ENCODE measurements around the gene NUP210.
A peak's percentile ranks its signal among the peaks of the same experiment; 100 is the strongest.

Gene NUP210

DNA sequence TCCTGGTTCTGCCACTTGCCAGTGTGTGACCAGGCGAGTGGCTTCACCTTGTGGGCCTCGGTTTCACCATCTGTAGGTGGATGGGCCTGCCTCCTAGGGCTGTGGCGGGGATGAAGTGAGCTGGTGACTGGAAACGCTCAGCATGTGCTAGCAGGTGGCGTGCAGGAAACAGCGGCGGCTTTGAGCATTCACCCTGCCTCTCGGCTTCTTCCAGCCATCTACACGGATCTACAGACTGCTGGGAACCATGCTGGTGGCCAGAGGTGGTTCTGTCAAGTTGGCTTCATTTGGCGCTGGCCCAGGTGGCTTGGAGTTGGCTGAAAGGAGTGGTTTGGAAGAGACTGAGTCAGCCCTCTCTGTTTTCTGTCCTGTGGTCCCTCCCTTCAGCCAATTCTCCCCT is 106.3 kb downstream of the NUP210 start:
- DNase-seq (ENCODE audit: low read depth) = no peak
- TF ChIP-seq, protein P1, sequence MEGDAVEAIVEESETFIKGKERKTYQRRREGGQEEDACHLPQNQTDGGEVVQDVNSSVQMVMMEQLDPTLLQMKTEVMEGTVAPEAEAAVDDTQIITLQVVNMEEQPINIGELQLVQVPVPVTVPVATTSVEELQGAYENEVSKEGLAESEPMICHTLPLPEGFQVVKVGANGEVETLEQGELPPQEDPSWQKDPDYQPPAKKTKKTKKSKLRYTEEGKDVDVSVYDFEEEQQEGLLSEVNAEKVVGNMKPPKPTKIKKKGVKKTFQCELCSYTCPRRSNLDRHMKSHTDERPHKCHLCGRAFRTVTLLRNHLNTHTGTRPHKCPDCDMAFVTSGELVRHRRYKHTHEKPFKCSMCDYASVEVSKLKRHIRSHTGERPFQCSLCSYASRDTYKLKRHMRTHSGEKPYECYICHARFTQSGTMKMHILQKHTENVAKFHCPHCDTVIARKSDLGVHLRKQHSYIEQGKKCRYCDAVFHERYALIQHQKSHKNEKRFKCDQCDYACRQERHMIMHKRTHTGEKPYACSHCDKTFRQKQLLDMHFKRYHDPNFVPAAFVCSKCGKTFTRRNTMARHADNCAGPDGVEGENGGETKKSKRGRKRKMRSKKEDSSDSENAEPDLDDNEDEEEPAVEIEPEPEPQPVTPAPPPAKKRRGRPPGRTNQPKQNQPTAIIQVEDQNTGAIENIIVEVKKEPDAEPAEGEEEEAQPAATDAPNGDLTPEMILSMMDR (conservative IDR thresholded peaks at IDR 0.05; ENCODE audit: low read length) = no peak
- no peak overlapping the region for H3K4me3 ChIP-seq (ENCODE audit: low read length)

DNA sequence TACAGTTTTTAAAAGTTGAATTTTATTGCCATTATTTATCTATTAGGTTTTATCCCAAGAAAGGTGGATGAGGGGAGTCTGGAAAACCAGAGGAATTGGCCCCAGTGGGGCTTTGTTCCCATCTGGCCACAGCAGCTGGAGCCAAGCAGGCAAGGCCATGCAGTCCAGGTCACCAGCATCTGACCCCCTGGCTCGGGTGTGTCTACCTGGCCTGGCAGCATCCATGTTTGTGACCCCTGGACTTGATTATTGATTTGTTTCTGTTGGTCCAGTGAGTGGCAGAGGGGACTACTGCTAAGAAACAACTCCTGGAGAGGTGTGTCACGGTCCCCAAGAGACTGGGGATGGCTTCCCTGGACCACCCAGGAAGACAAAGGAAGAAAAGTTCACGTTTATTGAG is 111.1 kb downstream of the NUP210 start:
- TF ChIP-seq, protein P1 (conservative IDR thresholded peaks at IDR 0.05; ENCODE audit: low read length) = no peak
- H3K4me3 ChIP-seq (ENCODE audit: low read length) = no peak overlapping the region
- DNase-seq (ENCODE audit: low read depth) = no peak

DNA sequence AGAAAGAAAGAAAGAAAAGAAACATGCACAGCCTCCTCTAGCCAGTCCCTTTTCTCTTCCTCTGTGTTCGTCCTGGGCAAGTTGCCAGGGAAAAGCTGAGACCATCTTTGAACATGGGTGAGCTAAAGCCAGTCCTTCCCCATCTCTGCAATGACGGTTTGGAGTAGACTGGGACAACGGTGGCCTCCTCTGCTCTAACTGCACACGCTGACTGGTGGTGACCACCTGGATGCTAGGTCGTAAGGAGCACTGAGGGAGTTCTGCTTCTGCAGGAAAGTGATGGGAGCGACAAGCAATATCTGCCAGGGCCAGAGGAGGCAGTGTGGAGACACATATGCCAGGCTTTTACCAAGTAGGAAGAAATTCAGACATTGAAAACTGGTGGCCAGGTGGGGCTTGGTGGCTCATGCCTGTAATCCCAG is 111.7 kb downstream of the NUP210 start:
- peak; percentile 17 for DNase-seq (ENCODE audit: low read depth)
- no peak overlapping the region for H3K4me3 ChIP-seq (ENCODE audit: low read length)
- TF ChIP-seq, protein P1 (conservative IDR thresholded peaks at IDR 0.05; ENCODE audit: low read length) = peak; percentile 42

GRCh38 chr3:13307041-13307440 is 113.1 kb downstream of the NUP210 start:
- no peak for DNase-seq (ENCODE audit: low read depth)
- TF ChIP-seq, protein P1 (conservative IDR thresholded peaks at IDR 0.05; ENCODE audit: low read length) = no peak
- H3K4me3 ChIP-seq (ENCODE audit: low read length) = no peak overlapping the region

GRCh38 chr3:13305623-13306022 is 114.5 kb downstream of the NUP210 start:
- DNase-seq (ENCODE audit: low read depth) = no peak
- no peak overlapping the region for H3K4me3 ChIP-seq (ENCODE audit: low read length)
- TF ChIP-seq, protein P1 (conservative IDR thresholded peaks at IDR 0.05; ENCODE audit: low read length) = no peak

DNA sequence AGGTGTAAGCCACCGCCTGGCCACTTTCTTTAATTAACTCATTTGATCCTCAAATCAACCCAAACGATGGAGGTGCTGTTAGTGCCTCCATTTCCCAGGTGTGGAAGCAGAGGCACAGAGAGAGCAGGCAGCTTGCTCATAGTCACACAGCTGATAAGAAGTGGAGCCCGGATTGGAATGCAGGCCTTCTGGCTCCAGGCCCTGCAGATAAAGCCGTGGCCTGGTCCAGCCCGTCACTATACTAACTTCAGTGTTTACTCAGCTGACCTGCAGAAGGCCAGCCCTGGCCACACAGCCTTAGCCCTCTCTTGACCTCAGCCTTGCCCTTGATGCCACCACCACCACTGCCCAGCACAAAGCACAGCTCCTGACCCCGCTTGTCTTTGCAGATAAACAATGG is 116.7 kb downstream of the NUP210 start:
- TF ChIP-seq, protein P1 (conservative IDR thresholded peaks at IDR 0.05; ENCODE audit: low read length) = no peak
- no peak for DNase-seq (ENCODE audit: low read depth)
- H3K4me3 ChIP-seq (ENCODE audit: low read length) = no peak overlapping the region

DNA sequence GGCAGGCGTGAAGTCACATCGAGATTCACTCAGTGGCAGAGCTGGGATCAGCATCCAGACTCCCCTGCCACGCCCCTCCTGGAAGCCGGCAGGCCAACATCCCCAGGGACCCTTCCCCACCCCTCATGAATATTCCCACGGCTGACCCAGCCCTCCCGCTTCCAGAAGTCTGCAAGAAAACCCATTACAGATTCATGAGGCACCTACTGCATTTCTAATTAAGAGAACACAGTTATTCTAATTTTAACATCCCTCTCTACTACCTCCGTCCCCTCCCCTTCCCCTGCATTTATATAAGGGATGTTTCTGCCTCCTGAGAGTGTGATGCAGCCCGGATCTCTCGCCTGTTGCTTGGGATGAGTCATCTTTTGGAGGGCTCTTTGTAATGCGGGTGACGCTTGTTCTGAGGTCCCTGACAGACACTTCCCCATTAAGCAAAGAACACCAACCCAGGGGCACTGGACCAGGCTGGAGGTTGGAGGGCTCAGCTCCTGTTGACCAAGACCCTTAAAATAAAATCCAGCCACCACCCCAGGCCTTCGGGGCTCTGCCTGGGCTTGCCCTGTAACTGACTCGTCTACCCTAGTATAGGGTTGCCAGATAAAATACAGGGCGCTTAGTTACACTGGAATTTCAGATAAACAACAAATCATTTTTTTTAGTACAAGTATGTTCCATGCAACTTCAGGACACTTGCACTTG is 118.7 kb downstream of the NUP210 start:
- no peak overlapping the region for H3K4me3 ChIP-seq (ENCODE audit: low read length)
- peak; percentile 49 for DNase-seq (ENCODE audit: low read depth)
- TF ChIP-seq, protein P1 (conservative IDR thresholded peaks at IDR 0.05; ENCODE audit: low read length) = no peak

Data from AG10803 (cell line).